OCI-LY7 (cell line): ENCODE measurements around the gene PRKD2. TPM values are rescaled to one million over a fixed set of nuclear protein-coding genes. Genes with fewer than 3 reads are reported as not detected.
A peak's percentile ranks its signal among the peaks of the same experiment; 100 is the strongest.

Source experiments
- BruUV-seq: library from RNA; stranded (reverse); fragments of 400-500 nt; replicated peaks from 2 replicates; lab custom pipeline; 2021; lab: Mats Ljungman, UMichigan
- CTCF ChIA-PET: fragments of 300-600 bp; sonication (Branson Sonifier 250); formaldehyde crosslinking; loops from one replicate; lab custom pipeline; 2022; ENCODE audit warnings: antibody characterized with exemption; ENCODE audit not compliant: unreplicated experiment; lab: Charles Lee
- POLR2A ChIA-PET: fragments of 300-600 bp; sonication (Branson Sonifier 250); formaldehyde crosslinking; loops from one replicate; lab custom pipeline; 2022; ENCODE audit warnings: antibody characterized with exemption; lab: Charles Lee
- DNase-seq: peaks from one replicate; pipeline ENCODE4 v3.0.0-alpha.2; 2015; ENCODE audit warnings: low spot score
- H2AFZ ChIP-seq: fragments of 200-600 bp; sonication (generic), shearing (Covaris generic); 2 replicates; pipeline ENCODE4 v1.6.1; 2014; ENCODE audit warnings: mild to moderate bottlenecking, antibody characterized with exemption, low read length, moderate library complexity
- H3K27ac ChIP-seq: fragments of 200-600 bp; sonication (generic); 2 replicates; pipeline ENCODE4 v1.5.1; 2014; ENCODE audit warnings: mixed run types, low read depth, mild to moderate bottlenecking, moderate library complexity, low read length, inconsistent platforms; ENCODE audit not compliant: poor library complexity, severe bottlenecking
- H3K36me3 ChIP-seq: fragments of 200-600 bp; sonication (generic); 2 replicates; pipeline ENCODE4 v1.6.1; 2014; ENCODE audit warnings: mild to moderate bottlenecking, antibody characterized with exemption, low read length, moderate library complexity, mixed read lengths; ENCODE audit not compliant: insufficient read depth
- H3K4me1 ChIP-seq: fragments of 200-600 bp; sonication (generic); 2 replicates; pipeline ENCODE4 v1.5.1; 2014; ENCODE audit warnings: mild to moderate bottlenecking, low read length; ENCODE audit not compliant: insufficient read depth, poor library complexity, severe bottlenecking
- H3K4me2 ChIP-seq: fragments of 200-600 bp; sonication (generic); 2 replicates; pipeline ENCODE4 v1.6.1; 2014; ENCODE audit warnings: mild to moderate bottlenecking, low read length
- H3K4me3 ChIP-seq: fragments of 200-600 bp; sonication (generic); 2 replicates; pipeline ENCODE4 v1.5.1; 2014; ENCODE audit warnings: mild to moderate bottlenecking, low read depth, low read length; ENCODE audit not compliant: poor library complexity, severe bottlenecking
- H3K79me2 ChIP-seq: fragments of 200-600 bp; sonication (generic); 2 replicates; pipeline ENCODE4 v1.6.1; 2016; ENCODE audit warnings: low read depth, mild to moderate bottlenecking, low read length, moderate library complexity, mixed read lengths; ENCODE audit not compliant: insufficient read depth
- H3K9me2 ChIP-seq: fragments of 200-600 bp; sonication (generic); 2 replicates; pipeline ENCODE4 v1.6.1; 2016; ENCODE audit warnings: mild to moderate bottlenecking, low read length, mixed read lengths; ENCODE audit not compliant: insufficient read depth
- H3K9me3 ChIP-seq: fragments of 200-600 bp; sonication (generic); 2 replicates; pipeline ENCODE4 v1.6.1; 2014; ENCODE audit warnings: mild to moderate bottlenecking, mixed run types, low read length, mixed read lengths
- H4K20me1 ChIP-seq: fragments of 200-600 bp; sonication (generic); 2 replicates; pipeline ENCODE4 v1.6.1; 2014; ENCODE audit warnings: mild to moderate bottlenecking, antibody characterized with exemption, low read length, moderate library complexity, mixed read lengths; ENCODE audit not compliant: insufficient read depth
- EZH2phosphoT487 ChIP-seq: fragments of 200-600 bp; sonication (generic); IDR thresholded peaks from 2 replicates; pipeline ENCODE4 v1.6.1; 2018; ENCODE audit warnings: low read depth, borderline replicate concordance, mild to moderate bottlenecking, mixed run types, antibody characterized with exemption, low read length, moderate library complexity, mixed read lengths
- intact Hi-C: fragments of 100-400 bp; cut with micrococcal nuclease; formaldehyde crosslinking; loops from one replicate; pipeline ENCODE4 v1.10.0; 2022; ENCODE audit not compliant: unreplicated experiment
- total RNA-seq, 2 experiments: library from RNA; depleted of rRNA in 1 of 2; stranded (reverse); fragments of >200 nt in 1 of 2; shearing (Covaris generic) in 1 of 2; gene quantifications; 2 replicates each; pipeline ENCODE4 v1.2.3, GENCODE V29; 2014 to 2022
- TF ChIP-seq, protein P1 (sequence below): fragments of 200-600 bp; sonication (generic); conservative IDR thresholded peaks from 2 replicates; pipeline ENCODE4 v1.5.1; 2014; ENCODE audit warnings: mild to moderate bottlenecking, antibody characterized with exemption, low read length, moderate library complexity, mixed read lengths

The PRKD2 gene
- total RNA-seq, 2 experiments from 2014 or later = 30.5 to 89.2 TPM

GRCh38 chr19:46710687-46711086 lies 6.2 kb downstream of the PRKD2 start:
- POLR2A ChIA-PET = no interaction called here
- no TSS peak for BruUV-seq
- TF ChIP-seq EZH2phosphoT487 = no peak
- TF ChIP-seq, protein P1, sequence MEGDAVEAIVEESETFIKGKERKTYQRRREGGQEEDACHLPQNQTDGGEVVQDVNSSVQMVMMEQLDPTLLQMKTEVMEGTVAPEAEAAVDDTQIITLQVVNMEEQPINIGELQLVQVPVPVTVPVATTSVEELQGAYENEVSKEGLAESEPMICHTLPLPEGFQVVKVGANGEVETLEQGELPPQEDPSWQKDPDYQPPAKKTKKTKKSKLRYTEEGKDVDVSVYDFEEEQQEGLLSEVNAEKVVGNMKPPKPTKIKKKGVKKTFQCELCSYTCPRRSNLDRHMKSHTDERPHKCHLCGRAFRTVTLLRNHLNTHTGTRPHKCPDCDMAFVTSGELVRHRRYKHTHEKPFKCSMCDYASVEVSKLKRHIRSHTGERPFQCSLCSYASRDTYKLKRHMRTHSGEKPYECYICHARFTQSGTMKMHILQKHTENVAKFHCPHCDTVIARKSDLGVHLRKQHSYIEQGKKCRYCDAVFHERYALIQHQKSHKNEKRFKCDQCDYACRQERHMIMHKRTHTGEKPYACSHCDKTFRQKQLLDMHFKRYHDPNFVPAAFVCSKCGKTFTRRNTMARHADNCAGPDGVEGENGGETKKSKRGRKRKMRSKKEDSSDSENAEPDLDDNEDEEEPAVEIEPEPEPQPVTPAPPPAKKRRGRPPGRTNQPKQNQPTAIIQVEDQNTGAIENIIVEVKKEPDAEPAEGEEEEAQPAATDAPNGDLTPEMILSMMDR = no peak
- H3K4me1 ChIP-seq = peaks cover 18% of the 10 kb centered on the region
- DNase-seq = no peak
- peaks cover 8% of the 10 kb centered on the region; the same call in 1 of the 2 replicates for H4K20me1 ChIP-seq
- no peak overlapping the region for H2AFZ ChIP-seq
- intact Hi-C loops = no loop called here
- peaks cover 76% of the 10 kb centered on the region for H3K36me3 ChIP-seq
- no peaks in the 10 kb centered on the region for H3K9me2 ChIP-seq
- peaks cover 32% of the 10 kb centered on the region for H3K79me2 ChIP-seq
- CTCF ChIA-PET = no interaction called here
- no peak overlapping the region for H3K4me3 ChIP-seq
- H3K27ac ChIP-seq = no peak overlapping the region
- H3K9me3 ChIP-seq = no peaks in the 10 kb centered on the region
- no peak overlapping the region for H3K4me2 ChIP-seq

DNA sequence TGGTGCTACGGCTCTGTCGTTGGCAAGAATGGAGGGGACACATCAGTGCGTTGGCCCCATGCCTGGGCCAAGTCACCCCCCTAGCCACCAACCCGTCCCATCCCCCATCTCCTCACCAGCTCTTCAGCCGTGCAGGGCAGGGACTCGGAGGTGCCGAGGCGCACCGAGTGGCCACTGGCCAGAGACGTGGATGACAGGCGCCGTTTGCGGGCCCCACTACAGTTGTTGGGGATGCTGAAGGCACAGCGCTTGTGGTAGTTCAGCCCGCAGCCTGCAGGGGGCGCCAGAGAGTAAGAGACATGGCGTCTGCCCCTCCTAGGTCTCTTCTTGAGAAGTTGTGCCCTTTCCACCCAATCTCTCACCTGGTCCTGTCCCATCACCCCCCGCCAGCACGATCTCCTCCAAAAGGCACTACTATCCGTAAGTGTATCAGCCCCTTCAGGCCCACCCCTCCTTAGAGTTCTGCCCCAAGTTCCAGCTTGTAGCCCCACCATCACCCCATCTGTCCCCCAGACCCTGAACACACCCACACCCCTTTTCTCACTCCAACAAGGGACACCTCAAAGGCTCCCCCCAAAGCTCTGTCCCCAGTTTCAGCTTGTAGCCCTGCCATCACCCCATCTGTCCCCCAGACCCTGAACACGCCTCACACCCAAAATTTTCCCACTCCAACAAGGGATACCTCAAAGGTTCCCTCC lies 12.4 kb downstream of the PRKD2 start:
- TF ChIP-seq, protein P1 = peak; percentile 93
- no peak for TF ChIP-seq EZH2phosphoT487

GRCh38 chr19:46700704-46701103 lies 16.2 kb downstream of the PRKD2 start:
- H3K4me1 ChIP-seq = no peaks in the 10 kb centered on the region
- H3K36me3 ChIP-seq = peaks cover 97% of the 10 kb centered on the region
- intact Hi-C loops = no loop called here
- no peak overlapping the region for H3K27ac ChIP-seq
- H3K4me3 ChIP-seq = no peak overlapping the region
- POLR2A ChIA-PET = no interaction called here
- no peaks in the 10 kb centered on the region for H4K20me1 ChIP-seq
- DNase-seq = no peak
- H2AFZ ChIP-seq = no peak overlapping the region
- H3K79me2 ChIP-seq = no peaks in the 10 kb centered on the region
- no TSS peak for BruUV-seq
- H3K4me2 ChIP-seq = no peak overlapping the region
- CTCF ChIA-PET = no interaction called here
- H3K9me3 ChIP-seq = no peaks in the 10 kb centered on the region
- no peak for TF ChIP-seq EZH2phosphoT487
- TF ChIP-seq, protein P1 = no peak
- no peaks in the 10 kb centered on the region for H3K9me2 ChIP-seq

More for the DNA sequence above, 12.4 kb downstream of the PRKD2 start:
- H3K9me2 ChIP-seq = no peaks in the 10 kb centered on the region
- peak; percentile 73 for DNase-seq
- peaks cover 95% of the 10 kb centered on the region for H3K36me3 ChIP-seq
- H3K4me2 ChIP-seq = no peak overlapping the region
- H3K4me1 ChIP-seq = no peaks in the 10 kb centered on the region
- H3K79me2 ChIP-seq = no peaks in the 10 kb centered on the region
- CTCF ChIA-PET = interaction anchor here (0.9 to 1.5 kb wide), 2 partner anchors 11 to 24 kb away, joined by 3 to 8 read pairs; no protein-coding TSS in a partner anchor
- intact Hi-C loops = loop anchor here (1.0 kb wide), 1 partner anchor 24 kb away; no protein-coding TSS in a partner anchor
- POLR2A ChIA-PET = no interaction called here
- no peaks in the 10 kb centered on the region for H4K20me1 ChIP-seq
- no peak overlapping the region for H3K27ac ChIP-seq
- H3K4me3 ChIP-seq = no peak overlapping the region
- BruUV-seq = no TSS peak
- H3K9me3 ChIP-seq = no peaks in the 10 kb centered on the region
- H2AFZ ChIP-seq = no peak overlapping the region
